ENCODE results near the gene ATP6V0D1.

Gene ATP6V0D1

DNA sequence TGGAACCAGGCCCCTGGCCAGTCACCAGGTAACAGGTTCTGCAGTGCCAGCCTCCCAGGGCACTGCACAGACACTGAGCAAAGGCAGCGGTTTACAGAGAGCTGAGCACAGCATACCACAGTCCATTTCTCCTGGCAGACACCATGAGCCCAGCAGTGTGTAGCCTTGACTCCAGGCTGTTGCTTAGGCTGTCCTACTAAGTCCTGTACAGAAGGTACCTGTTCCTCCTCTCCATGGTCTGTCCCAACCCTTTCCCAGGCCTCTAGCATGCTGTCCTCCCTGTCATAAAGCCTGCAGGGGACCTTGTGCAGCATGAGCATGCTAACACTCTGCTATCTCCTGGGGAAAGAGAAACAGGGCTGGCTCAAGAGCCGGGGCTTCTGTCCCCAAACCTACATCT is 20.0 kb downstream of the ATP6V0D1 start:
- DNase-seq = no peak

DNA sequence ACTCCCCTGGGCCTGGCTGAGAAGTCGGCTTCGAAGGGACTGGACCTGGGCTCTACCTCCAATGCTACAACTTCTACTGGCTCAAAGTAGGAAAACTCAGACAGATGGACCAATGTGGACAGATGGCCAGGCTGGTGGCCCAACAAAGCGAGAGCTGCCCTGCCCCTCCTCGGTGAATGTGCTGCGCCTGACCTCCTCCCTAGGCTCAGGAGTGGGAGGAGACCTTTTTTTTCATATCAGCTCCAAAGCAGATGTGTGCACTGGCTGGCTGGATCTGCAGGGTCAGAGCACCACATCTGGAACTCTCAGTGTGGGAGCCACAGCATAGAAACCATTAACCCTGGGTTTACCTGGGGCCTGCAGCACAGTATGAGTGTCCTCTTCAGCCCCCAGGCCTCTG is 20.8 kb downstream of the ATP6V0D1 start:
- no peak for DNase-seq

DNA sequence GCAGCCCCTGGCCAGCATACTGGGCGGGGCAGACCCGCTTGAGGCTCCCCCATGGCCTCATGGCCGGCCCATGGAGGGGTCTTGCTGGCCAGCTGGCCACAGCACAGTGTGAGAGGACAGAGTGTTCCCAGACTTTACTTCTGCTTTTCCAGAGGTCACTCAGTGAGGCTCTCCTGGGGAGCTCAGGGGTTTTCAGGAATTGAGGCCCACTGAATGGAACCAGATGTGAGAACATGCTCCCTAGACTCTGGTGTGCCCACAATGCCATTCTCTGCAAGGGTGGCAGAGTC is 21.2 kb downstream of the ATP6V0D1 start:
- DNase-seq = no peak

DNA sequence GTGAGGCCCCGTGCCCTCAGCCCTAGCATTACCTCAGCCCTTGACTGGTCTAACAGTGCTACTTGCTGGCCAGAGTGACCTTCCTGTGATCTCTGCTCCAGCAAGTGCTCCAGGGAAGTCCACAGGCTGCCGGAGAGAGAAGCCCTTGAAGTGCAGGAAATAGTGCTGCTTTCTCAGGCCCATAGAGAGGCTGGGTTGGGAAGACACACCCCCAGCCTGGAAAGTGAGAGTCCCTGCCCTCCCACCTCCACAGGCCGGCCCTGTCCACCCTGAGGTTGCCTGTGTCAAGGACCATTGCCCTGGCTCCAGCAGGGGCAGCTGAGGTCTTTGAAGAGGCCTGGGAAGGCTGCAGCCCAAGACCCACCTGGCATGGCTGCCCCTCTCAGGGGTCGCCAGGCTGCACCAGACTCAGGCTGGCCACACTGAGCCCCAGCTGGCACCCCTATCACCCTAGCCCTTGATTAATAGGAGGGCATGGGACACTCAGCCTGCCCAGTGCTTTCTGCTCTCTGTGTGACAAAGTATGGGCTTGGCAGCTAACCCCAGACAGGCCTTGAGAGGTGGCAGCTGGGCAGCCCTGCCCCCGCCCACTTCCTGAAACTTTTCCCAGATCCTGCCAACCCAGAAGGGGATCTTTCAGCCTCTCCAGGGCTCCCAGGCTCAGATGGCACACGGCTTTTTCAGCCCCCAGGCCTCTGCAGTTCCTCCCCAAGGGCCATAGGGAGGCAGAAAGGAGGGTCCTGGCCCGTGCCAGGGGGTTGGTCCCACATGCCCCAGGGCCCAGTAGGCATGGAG is 21.7 kb downstream of the ATP6V0D1 start:
- DNase-seq = no peak

DNA sequence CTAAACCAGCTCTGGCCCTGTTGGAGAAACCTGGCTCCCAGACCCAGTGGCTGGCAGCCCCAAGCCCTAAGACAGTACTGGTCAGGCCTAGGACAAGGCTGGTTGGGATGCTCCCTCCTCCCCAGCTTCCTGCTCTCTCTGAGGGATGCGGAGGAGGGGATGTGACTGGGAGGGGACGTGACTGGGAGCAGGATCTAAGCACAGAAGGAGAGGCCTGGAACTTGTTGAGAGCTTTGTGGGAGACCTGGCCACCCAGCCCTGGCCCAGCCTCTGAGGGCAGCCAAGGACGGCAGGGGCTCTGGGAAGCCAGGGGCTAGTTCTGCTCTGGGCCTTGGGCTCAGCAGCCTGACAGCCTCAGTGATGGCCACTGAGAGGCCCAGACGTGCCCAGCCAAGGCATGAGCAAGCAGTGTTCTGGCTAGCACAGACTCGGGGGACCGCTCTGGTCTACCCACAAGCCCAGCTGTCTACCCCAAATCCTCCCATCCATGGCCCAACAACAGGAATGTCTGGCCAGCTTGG is 22.8 kb downstream of the ATP6V0D1 start:
- no peak for DNase-seq

DNA sequence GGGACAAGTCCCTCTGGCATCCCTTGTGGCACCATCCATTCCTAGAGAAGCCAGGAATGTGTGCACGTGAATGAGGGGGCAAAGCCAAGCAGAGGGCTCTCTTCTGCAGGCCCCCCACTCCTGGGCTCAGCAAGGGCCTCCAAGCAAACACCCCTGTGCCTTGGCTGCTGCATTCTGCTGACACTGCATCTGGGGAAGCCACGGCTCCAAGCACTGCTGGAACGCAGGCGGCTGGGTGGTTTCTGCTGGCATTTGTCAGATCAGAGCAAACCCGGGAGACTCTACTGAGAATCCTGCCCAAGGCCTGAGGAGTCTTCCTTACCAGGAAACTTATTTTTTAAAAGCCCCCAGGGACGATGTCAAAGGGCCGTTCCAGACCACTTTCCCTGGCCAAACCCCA is 23.3 kb downstream of the ATP6V0D1 start:
- no peak for DNase-seq

DNA sequence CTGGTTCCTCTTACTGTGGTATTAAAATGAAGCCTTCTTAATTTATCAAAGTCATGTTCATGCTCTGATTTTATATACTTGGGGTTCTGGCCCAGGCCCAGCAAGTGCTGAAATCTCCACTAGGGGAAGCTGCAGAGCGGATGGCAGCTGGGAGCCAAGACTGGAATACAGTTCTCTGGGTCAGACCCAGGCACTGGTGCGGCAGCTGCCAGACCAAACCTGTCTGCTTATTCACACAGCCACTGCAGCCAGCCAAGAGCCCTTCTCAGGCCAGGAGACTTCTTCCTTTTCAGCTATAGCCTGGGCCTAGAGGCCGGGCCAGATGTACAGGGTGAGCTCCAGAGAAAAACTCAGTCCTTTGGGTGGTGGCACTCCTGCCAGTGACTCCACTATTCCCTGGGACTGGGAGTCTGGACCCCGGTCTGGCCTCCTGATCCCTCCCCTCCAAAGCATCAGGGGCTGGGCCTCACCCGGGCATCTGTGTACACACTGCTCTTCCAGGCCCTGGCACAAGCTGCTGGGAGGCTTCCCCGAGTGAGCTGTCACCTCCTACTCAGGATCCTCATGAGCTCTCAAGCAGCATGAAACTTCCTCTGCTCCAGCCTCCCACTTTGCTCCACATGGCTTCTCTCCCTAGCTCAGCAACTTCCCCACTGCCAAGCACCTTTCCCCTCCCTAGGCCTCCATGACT is 24.4 kb downstream of the ATP6V0D1 start:
- DNase-seq = no peak

DNA sequence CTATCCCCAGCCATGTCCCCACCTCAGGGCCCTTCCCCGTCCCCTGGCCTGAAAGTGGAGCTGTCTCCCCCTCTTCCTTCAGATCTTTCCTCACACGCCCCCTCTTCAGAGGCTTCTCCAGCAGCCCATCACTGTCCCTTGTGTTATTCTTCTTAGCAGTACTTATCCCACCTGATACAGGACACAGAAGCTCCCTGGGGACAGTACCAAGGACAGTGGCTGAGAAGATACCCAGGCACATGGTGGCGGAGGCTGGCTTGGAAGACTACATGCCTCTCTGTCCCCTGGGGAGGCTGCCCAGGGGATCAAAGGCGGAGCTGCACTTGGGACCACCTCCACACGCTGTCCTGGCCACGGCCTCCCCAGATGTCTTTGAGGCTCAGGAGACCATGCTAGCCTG is 26.1 kb downstream of the ATP6V0D1 start:
- DNase-seq = no peak

DNA sequence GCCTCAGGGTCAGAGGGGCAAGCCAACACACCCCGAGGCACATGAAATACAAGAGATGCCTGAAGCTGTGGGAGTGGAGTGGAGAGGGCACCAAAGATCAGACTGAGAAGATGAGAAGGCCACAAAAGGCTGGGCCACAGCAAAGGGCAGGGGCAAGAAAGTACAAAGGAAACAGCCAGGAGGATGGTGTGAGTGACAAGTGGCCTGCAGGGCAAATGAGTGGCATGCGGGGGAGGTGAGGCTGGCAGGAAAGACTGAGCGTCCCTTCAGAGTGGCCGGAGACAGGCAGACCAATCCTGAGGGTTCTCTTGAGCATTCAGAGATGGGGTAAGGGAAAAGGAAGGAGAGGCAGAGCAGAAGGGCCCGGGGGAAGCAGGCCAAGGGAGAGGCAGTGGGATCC is 26.9 kb downstream of the ATP6V0D1 start:
- no peak for DNase-seq

DNA sequence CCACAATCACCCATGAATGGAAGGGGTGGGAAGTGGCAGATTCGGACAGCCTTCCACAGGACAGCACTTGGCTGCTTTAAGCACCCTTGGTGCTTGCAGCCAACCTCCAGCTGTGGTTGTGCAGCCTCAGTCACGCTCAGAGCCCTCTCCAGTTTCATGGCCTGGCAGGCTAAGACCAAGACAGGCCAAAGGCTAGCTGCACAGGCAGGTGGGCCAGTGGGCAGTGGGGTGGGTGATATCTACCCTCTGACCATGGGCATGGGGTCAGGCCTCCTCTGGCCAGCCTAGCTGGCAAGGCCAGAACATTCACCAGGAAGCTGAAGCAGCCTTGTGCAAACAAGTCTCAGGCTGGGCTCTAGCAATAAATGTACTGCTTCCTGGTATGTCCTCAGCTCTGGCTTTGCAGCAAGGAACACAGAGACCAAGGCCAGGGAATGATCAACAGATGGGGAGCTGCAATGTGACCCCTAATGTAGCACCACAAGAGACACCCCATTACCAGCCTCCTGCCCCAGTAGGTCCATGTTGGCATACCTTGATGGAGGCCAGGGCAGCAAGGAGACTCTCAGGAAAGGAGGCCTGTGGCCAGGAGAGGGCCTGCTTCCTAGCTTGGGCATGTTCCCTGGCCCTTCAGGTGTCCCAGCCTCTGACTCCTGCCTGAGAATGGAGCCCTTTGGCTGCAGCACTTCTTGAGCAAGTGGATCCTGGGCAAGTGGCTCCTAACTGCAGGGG is 29.1 kb downstream of the ATP6V0D1 start:
- no peak for DNase-seq

DNA sequence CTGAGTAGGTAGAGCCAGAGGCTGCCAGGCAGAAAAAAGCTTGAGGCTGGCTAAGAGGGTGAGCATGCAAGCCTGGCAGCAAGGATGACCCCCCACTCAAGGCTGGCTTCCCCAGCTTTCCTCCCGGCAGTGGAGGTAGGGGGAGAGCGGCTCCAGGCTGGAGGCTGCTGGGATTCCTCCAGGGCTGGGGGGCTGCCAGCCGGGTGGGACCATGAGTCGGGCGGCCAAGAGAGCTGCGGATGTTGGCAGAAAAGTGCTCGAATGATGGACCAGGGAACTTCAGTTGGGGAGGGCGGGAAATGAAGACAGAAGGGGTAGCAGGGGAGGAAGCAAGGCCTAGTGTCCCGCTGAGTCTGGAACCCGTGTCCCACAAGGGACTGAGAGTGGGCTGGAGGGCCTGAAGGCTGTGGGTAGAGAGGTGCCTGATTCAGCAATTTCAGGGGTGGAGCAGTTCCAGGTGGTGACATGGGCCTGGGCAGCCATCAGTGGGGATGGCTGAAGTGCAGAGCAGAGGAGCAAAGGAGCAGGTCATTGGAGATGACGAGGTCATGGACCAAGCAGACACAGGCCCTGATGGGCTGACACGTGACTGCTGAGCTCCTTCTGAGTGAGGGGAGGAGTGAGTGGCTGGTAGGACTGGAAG is 29.8 kb downstream of the ATP6V0D1 start:
- DNase-seq = no peak

DNA sequence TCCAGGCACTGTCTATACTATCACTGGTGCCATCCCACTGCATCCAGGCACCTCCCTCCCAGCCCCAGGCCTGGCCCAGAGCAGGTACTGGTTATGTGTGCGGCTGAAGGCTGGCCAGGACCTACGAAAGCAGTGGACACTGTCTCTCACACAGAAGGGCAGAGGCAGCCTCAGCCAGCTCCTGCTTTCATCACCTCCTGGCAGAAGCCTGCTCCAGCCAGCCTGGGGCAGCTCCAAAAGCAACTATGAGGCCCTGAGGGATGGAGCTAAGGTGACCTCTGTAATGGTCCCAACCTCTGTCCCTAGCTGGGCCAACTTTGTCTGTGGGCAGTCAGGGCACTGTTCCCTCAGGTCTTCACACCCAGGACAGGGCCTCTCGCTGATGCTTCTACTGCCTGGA is 31.2 kb downstream of the ATP6V0D1 start:
- no peak for DNase-seq

DNA sequence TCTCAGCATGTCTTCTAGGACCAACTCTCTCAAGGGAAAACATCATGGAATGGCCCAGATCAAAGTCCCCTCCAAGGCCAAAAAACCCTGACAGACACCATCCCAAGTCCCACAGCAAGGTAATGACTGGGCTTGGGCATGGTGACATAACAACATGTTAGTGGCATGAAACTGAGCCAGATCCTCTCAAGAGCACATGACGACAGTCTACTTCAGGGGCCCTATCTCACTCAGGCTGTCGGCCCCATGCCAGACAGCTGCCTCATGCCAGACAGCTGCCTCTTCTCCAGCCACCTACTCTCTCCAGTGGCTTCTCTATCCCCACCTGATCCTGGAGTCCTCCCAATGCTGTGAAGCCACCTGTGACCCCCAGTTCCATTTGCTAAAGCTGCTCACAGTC is 31.6 kb downstream of the ATP6V0D1 start:
- no peak for DNase-seq

DNA sequence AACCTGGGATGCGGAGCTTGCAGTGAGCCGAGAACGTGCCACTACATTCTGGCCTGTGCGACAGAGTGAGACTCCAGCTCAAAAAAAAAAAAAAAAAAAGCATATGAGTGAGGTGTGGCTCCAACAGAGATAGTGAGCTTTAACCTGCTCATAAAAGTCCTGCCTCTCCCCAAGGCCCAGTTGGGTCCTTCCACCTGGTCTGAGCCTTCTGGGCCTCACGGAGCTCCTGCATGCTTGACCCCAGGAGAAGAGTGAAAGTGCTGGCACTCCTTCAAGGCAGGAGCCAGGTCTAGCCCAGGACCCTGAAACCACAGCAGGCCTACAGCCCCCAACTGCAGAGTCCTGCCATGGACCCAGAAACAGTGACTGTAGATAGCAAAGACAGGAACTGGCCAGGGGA is 32.4 kb downstream of the ATP6V0D1 start:
- DNase-seq = no peak

DNA sequence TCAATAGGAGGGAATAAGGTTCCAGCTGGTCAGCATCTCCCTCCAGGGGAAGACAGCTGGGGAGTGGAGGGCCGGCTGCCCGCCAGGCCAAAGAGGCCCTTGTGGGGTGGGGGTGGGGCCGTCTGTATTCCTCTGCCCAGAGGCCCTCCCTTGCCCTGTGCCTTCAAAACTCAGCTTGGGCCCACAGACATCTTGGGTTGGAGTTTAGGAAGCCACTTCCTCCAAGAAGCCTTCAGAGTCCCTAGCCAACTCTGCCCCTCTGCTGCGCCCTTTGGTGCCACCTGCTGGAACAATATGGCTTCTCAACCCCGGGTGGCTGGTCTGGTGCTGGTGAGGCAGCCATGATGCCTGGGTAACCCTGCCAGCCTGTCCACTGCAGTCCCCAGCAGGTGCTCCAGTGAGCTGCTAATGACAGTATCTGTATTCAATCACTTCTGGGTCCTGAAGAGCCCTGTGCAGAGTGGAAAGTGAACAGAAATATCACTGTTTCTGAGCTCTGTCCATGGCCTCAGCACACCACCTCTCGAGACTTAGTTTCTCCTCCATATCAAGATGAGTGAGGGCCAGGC is 33.4 kb downstream of the ATP6V0D1 start:
- no peak for DNase-seq

DNA sequence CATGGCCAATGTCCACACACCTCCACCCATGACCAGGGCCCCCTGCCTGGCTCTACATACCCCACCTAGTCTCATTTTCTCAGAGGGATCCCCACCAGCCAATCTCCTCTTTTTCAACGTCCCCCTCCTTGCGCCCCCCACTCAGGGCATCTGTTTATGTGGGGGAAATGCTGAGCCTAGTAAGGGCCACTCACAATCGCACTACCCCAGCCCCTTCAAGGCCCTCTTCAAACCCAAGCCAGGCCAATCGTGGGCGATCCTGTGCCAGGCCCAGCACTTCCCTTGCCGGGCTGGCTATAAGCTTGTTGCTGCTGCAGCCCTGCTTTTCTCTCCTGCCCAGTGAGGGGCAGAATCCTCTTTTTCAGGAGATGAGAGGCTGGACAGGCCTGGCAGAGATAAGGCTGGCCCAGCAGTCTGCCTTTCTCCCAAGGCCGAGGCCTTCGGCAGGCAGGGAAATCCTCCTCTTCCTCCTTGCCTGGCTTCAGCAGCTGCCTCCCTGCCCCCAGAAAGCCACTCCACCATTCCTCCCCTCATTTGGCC is 33.9 kb downstream of the ATP6V0D1 start:
- DNase-seq = no peak

DNA sequence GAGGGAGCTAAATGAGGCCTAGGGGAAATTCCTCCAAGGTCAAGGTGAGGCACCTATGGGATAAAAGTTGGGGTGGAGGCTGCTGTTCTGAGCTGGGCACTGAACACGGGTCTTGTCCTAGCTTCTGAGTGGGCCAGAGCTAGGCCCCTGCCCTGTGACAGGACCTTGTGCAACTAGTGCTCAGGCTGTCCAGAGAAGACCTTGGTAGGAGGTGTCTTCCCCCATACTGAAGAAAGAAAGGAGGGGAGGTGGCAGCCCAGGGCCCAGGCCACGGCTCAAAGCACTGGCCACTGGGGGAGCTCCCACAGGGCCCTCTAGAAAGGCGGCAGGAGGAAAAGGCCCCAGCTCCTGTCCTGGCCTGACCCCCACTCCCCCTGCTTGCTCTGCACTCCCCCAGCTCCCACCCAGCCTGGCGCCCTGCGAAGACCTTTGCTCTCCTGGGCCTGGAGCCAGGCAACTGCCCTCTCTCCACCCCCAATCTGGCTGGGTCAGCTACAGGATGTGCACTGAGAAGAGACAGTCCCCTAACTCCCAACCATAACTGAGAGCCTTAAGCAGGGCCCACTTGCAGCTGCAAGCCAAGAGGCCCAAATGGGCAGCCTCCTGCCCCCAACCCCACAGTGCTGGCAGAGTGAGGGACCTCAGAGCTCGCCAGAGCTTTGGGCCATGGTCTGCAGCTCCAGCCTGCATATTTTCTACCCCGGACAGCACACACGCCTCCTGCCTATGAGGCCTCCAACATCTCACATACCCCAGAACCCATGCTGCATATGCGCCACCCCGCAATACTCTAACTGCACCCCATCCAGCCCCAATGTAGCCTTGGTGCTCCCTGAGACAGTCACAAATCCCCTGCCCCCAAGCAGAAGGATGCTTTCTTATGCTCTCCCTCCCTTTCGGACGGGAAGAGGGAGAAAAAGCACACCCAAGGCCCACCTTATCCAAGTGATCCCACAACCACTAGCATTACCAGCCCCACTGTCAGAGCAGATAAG is 34.7 kb downstream of the ATP6V0D1 start:
- no peak for DNase-seq

DNA sequence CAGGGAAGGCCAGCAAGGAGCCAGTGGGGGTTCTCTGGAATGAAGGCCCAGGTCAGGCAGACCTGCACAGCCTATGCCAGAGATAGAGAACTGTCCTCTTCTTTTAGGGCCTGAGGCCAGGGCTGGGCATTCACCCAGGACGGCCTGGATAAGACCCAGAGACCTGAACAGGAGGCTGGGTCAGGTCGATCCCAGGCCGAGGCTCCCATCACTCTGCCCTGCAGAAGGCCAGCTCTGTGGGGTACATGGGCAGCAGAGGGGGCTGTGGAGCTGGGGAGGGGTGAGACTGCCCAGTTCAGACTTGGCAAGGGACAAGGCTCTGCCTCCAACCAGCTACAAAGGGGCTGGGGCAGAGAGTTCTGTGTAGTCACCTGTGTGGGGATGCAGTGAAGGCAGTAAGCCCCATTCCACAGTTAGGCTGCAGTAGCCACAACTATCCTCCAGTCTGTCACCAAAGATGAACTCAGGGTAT is 35.5 kb downstream of the ATP6V0D1 start:
- DNase-seq = no peak

DNA sequence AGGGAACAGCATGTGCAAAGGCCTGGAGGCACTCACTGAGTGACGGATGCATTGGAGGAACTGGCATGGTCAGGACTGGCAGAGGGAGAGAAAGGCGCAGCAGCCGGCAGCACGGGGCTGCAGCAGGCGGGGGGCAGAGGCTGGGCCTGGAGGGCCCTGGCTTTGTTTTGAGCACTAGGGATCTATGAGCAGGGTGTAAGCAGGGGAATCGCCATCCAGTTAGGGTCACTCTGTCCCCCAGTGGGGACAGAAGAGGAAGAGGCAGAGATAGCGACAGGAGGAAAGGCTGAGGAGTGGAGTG is 35.9 kb downstream of the ATP6V0D1 start:
- DNase-seq = no peak

DNA sequence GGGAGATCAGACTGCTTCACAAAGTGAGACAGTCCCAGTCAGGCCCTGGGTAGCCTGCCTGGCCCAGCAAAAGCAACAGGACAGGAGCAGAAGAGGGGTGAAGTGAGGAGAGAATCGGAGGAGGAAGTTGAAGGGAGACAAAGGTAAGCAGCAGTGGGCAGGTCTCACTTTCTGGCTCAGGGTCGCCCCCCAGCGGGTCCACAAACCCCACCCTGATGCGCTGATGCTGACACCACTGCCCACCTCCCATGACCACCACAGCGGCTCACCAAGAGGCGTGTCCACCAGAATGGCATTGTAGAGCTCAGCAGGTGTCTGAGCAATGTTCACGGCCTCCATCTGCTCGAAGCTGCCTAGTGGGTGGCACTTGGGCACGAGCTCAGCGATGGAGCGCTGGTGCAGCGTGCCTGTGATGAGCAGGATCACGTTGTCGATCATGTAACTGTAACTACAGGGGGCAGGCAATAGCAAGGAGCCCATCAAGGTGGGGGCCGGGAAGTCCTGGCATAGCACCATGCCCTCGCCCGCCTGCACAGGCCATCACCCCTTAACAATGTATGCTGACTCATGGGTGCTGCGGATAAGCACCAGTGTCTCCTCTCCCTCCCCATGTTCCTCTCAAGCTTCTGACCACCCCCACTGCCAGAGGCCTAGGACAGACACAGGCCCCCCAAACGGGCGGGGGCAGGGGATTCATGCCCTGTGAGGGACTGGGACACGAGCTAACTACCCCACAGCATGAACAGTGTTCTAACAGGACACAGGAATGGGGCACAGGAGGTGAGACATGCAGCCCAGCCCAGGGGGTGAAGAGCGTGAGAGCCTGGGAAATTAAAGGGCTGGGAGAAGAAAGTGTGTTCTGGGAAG is 36.5 kb downstream of the ATP6V0D1 start:
- DNase-seq = no peak

DNA sequence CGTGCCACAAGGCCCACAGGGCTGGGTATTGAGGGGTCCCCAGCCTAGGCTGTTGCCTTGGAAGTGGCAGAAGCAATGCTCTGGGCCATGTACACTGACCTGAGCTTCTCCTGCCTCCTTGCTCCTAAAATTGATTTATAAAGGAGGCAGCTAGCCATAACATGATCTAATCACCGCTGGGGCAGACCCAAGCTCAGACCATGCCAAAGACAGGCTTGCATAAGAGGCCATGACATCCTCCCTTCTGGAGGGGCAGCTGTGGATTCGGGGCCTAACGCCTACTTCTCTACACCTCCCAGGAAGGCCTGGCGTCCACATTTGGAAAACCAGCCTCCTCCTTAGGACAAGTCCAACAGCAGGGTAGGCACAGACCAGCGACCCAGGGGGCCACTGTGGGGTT is 37.7 kb downstream of the ATP6V0D1 start:
- no peak for DNase-seq

All from NCI-H1105 (cell line).